ENCODE data around the gene PTGES2. TPM values are rescaled to one million over a fixed set of nuclear protein-coding genes. Genes with fewer than 3 reads are reported as not detected.

The PTGES2 gene
- total and polyA plus RNA-seq, 2 of the 13 experiments (the other 11 are each of a cell fraction or from before 2014, with no cell fraction given), result 63.7 to 79.8 TPM

DNA sequence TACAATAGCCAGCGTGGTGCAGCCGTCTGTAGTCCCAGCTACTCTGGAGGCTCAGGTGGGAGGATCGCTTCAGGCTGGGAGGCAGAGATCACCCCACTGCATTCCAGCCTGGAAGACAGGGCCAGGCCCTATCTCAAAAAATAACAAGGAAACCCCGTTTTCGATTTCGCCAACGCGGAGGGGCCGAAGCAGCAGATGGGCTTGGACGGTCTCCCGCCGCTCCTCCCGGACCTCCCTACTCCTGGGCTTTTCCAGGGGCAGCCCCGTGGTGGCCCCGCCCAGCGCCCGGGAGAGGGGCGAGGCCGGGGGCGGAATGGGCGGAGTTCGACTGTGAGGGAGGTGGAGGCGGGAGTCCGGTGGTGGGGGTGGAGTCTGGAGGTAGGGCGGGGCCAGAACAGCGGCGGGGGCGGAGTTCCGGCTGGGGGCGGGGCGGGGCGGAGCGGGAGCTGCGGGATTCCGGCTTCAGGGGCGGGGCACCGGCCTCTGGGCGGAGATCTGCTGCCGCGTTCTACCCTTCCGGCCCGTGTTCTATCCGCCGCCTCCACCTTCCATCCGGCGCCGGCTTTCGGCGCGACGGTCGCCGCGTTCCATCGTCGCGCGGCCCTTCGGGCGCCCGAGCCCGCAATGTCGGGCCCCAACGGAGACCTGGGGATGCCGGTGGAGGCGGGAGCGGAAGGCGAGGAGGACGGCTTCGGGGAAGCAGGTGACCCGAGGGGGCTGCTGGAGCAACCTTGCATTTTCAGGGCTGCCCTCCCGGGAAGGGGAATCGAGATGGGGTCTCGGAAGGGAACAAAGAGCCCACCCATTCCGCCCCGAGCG is 32.5 kb upstream of the PTGES2 start, which contains the start of gene BBLN (continued):
- TF ChIP-seq, protein P1, sequence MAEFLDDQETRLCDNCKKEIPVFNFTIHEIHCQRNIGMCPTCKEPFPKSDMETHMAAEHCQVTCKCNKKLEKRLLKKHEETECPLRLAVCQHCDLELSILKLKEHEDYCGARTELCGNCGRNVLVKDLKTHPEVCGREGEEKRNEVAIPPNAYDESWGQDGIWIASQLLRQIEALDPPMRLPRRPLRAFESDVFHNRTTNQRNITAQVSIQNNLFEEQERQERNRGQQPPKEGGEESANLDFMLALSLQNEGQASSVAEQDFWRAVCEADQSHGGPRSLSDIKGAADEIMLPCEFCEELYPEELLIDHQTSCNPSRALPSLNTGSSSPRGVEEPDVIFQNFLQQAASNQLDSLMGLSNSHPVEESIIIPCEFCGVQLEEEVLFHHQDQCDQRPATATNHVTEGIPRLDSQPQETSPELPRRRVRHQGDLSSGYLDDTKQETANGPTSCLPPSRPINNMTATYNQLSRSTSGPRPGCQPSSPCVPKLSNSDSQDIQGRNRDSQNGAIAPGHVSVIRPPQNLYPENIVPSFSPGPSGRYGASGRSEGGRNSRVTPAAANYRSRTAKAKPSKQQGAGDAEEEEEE (CRISPR knock-in tag; IDR thresholded peaks at IDR 0.05; ENCODE audit: borderline replicate concordance), result no peak
- TF ChIP-seq NR2F6 (IDR thresholded peaks at IDR 0.05), result no peak
- TF ChIP-seq NR2F6 (CRISPR knock-in tag; IDR thresholded peaks at IDR 0.05), result peak; percentile 22; the same call in 1 of the 2 replicates
- peak; percentile 41; the same call in 1 of the 2 replicates for TF ChIP-seq ZFP90 (CRISPR knock-in tag; IDR thresholded peaks at IDR 0.05; ENCODE audit: borderline replicate concordance)
- no peak for TF ChIP-seq ZNF251 (CRISPR knock-in tag; IDR thresholded peaks at IDR 0.05)
- peak; percentile 53; the same call in 1 of the 2 replicates for TF ChIP-seq SIN3A (IDR thresholded peaks at IDR 0.05; ENCODE audit: borderline replicate concordance, low read depth, low read length)
- TF ChIP-seq ZNF709 (CRISPR knock-in tag; IDR thresholded peaks at IDR 0.05), result peak; percentile 83
- TF ChIP-seq RORA (CRISPR knock-in tag; IDR thresholded peaks at IDR 0.05), result no peak
- TF ChIP-seq KMT2A (CRISPR knock-in tag; IDR thresholded peaks at IDR 0.05), result peak; percentile 18; the same call in 1 of the 2 replicates
- no peak for TF ChIP-seq BRCA1 (CRISPR knock-in tag; IDR thresholded peaks at IDR 0.05)
- TF ChIP-seq, protein P2, sequence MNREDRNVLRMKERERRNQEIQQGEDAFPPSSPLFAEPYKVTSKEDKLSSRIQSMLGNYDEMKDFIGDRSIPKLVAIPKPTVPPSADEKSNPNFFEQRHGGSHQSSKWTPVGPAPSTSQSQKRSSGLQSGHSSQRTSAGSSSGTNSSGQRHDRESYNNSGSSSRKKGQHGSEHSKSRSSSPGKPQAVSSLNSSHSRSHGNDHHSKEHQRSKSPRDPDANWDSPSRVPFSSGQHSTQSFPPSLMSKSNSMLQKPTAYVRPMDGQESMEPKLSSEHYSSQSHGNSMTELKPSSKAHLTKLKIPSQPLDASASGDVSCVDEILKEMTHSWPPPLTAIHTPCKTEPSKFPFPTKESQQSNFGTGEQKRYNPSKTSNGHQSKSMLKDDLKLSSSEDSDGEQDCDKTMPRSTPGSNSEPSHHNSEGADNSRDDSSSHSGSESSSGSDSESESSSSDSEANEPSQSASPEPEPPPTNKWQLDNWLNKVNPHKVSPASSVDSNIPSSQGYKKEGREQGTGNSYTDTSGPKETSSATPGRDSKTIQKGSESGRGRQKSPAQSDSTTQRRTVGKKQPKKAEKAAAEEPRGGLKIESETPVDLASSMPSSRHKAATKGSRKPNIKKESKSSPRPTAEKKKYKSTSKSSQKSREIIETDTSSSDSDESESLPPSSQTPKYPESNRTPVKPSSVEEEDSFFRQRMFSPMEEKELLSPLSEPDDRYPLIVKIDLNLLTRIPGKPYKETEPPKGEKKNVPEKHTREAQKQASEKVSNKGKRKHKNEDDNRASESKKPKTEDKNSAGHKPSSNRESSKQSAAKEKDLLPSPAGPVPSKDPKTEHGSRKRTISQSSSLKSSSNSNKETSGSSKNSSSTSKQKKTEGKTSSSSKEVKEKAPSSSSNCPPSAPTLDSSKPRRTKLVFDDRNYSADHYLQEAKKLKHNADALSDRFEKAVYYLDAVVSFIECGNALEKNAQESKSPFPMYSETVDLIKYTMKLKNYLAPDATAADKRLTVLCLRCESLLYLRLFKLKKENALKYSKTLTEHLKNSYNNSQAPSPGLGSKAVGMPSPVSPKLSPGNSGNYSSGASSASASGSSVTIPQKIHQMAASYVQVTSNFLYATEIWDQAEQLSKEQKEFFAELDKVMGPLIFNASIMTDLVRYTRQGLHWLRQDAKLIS (CRISPR knock-in tag; IDR thresholded peaks at IDR 0.05), result no peak
- peak; percentile 67; the same call in 1 of the 2 replicates for TF ChIP-seq ZNF788 (CRISPR knock-in tag; IDR thresholded peaks at IDR 0.05; ENCODE audit: borderline replicate concordance)
- TF ChIP-seq AKAP8 (CRISPR knock-in tag; IDR thresholded peaks at IDR 0.05), result 0 out of 2 replicates have a peak, but pooled peaks have one; percentile 5
- peak in 1 of 2 experiments; percentile 18; a peak in 1 of 4 replicates for TF ChIP-seq EP300 (IDR thresholded peaks at IDR 0.05; ENCODE audit: low read depth in 2 of 2, low read length in 2 of 2)
- TF ChIP-seq EP300 (CRISPR knock-in tag; IDR thresholded peaks at IDR 0.05; ENCODE audit: borderline replicate concordance), result no peak; the same call in 1 of the 2 replicates
- TF ChIP-seq KDM1A (CRISPR knock-in tag; IDR thresholded peaks at IDR 0.05), result no peak
- 0 out of 2 replicates have a peak, but pooled peaks have one; percentile 30 for TF ChIP-seq ZBTB20 (CRISPR knock-in tag; IDR thresholded peaks at IDR 0.05; ENCODE audit: borderline replicate concordance, low read depth)
- 0 out of 2 replicates have a peak, but pooled peaks have one; percentile 5 for TF ChIP-seq HNF4A (CRISPR knock-in tag; IDR thresholded peaks at IDR 0.05)
- peak; percentile 33; the same call in 1 of the 2 replicates for TF ChIP-seq ZNF746 (CRISPR knock-in tag; IDR thresholded peaks at IDR 0.05)
- no peak for TF ChIP-seq ZNF136 (CRISPR knock-in tag; IDR thresholded peaks at IDR 0.05; ENCODE audit: low read depth)
- TF ChIP-seq, protein P3, sequence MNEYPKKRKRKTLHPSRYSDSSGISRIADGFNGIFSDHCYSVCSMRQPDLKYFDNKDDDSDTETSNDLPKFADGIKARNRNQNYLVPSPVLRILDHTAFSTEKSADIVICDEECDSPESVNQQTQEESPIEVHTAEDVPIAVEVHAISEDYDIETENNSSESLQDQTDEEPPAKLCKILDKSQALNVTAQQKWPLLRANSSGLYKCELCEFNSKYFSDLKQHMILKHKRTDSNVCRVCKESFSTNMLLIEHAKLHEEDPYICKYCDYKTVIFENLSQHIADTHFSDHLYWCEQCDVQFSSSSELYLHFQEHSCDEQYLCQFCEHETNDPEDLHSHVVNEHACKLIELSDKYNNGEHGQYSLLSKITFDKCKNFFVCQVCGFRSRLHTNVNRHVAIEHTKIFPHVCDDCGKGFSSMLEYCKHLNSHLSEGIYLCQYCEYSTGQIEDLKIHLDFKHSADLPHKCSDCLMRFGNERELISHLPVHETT (CRISPR knock-in tag; conservative IDR thresholded peaks at IDR 0.05), result no peak
